Thoracic aorta (tissue), 2 donors: ENCODE results near the gene GALNT9. TPM values are rescaled to one million over a fixed set of nuclear protein-coding genes. Genes with fewer than 3 reads are reported as not detected.

Experiments used
- ATAC-seq: fragments of 150-250 bp; one replicate; pipeline ENCODE4 v1.8.0; 2017; ENCODE audit warnings: low read depth; ENCODE audit not compliant: insufficient number of reproducible peaks, low FRiP score
- DNase-seq: peaks from one replicate; pipeline ENCODE4 v3.0.0-alpha.2; 2020; ENCODE audit warnings: low spot score
- H3K27ac ChIP-seq, 2 donors: fragments of 200-600 bp; sonication (generic); 1 replicate in 1 of 2; 2 replicates in 1 of 2; pipeline ENCODE4 v1.5.1; 2016; ENCODE audit warnings: mild to moderate bottlenecking in 2 of 2, moderate library complexity in 2 of 2
- H3K27me3 ChIP-seq: fragments of 200-600 bp; sonication (generic); replicated peaks from 2 replicates; pipeline ENCODE4 v1.6.0; 2016; ENCODE audit warnings: mild to moderate bottlenecking; ENCODE audit not compliant: insufficient read depth
- H3K36me3 ChIP-seq: fragments of 200-600 bp; sonication (generic); one replicate; pipeline ENCODE4 v1.5.1; 2016
- H3K4me1 ChIP-seq, 2 donors: fragments of 200-600 bp; sonication (generic); 1 replicate in 1 of 2; 2 replicates in 1 of 2; pipeline versions ENCODE4 v1.5.1 to v1.6.0; 2016; ENCODE audit warnings: low read depth in 2 of 2, mild to moderate bottlenecking in 1 of 2; ENCODE audit not compliant: control insufficient read depth in 1 of 2
- H3K4me3 ChIP-seq: fragments of 200-600 bp; sonication (generic); 2 replicates; pipeline ENCODE4 v1.5.1; 2016; ENCODE audit warnings: mild to moderate bottlenecking
- H3K9me3 ChIP-seq: fragments of 200-600 bp; sonication (generic); 2 replicates; pipeline ENCODE4 v1.5.1; 2016
- total RNA-seq, 2 donors: library from RNA; depleted of rRNA; stranded (reverse); fragments of >200 nt; gene quantifications; one replicate each; pipeline versions ENCODE4 v1.1.0 to v1.2.3, GENCODE V29; 2016
- TF ChIP-seq, protein P1 (sequence below): fragments of 200-600 bp; sonication (generic); IDR thresholded peaks from one replicate; pipeline ENCODE4 v1.5.1; 2019; ENCODE audit warnings: antibody characterized with exemption

GALNT9 gene
- total RNA-seq, 2 donors from 2014 or later: 1.7 TPM; not detected in 1

DNA sequence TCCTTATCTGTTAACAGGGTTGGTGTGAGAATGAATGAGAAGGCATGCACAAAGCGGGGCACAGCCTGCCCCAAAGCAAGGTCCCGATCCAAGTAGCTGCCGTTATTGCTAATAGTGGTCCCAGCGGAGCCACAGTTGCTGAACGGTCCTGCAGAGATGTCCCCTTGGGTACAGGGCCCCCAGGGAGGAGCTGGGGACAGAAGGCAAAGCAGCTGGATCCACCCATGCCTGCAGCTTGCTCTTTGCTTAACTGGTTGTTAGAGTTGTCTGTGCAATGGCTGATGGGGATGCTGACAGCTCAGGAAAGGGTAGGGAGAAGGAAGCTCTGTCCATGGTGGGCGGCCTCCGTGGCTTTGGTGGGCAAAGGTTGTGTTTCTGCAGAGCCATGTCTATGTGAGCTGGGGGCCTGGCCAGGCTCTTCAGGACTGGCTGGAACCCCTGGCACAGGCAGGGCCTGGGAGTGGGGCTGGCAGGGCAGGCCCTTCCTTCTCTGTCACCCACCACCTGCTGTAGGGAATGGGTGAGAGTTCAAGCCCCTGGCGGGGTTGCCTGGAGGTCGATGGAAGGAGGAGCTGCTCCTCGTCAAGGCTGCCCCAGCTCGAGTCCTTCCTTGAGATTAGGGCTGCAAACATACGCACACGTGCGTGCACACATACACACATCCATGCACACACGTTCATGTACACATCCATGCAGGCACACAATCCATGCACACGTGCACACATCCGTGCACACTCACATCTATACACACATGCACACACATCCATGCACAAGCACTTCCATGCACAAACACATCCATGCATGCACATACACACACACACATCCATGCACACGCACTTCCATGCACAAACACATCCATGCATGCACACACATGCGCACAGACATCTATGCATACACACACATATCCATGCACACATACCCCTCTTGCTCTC, 149.7 kb downstream of the GALNT9 start:
- no peak for ATAC-seq
- Histone ChIP-seq H3K36me3 (no peaks in the 10 kb centered on the region), H3K9me3 (no peaks in the 10 kb centered on the region), H3K27ac (no peak overlapping the region), H3K4me1 (no peaks in the 10 kb centered on the region), H3K27me3 (no peaks in the 10 kb centered on the region), H3K4me3 (no peak overlapping the region)
- TF ChIP-seq, protein P1, sequence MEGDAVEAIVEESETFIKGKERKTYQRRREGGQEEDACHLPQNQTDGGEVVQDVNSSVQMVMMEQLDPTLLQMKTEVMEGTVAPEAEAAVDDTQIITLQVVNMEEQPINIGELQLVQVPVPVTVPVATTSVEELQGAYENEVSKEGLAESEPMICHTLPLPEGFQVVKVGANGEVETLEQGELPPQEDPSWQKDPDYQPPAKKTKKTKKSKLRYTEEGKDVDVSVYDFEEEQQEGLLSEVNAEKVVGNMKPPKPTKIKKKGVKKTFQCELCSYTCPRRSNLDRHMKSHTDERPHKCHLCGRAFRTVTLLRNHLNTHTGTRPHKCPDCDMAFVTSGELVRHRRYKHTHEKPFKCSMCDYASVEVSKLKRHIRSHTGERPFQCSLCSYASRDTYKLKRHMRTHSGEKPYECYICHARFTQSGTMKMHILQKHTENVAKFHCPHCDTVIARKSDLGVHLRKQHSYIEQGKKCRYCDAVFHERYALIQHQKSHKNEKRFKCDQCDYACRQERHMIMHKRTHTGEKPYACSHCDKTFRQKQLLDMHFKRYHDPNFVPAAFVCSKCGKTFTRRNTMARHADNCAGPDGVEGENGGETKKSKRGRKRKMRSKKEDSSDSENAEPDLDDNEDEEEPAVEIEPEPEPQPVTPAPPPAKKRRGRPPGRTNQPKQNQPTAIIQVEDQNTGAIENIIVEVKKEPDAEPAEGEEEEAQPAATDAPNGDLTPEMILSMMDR: no peak
- no peak for DNase-seq

DNA sequence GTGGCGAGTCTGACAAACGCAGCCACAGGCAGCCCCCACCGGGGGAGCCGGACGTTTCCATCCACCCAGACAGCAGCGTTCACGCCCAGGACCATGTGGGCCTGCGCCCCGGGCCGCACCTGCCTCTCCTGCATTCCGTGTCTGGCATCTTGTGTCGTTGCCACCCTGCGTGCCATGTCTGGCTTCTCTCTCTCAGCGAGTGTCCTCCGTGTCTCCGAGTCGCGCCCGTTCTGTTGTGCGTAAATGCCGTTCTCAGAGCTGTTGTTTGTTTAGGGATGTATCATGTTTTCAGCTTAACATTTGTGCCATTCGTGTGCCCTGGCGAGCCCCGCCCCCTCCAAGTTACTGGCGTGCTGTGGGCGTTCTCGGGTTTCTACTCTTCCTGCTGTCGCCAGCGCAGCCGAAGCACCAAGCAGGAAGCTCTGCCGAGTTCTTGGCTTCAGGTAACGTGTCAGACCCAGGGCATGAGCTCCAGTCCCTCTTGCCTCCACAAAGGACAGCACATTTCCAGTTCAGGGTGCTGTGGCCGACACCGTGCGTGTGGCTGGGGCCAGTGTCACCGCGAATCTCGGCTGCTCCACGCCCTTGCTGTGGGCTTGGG, 150.5 kb downstream of the GALNT9 start:
- Histone ChIP-seq H3K27ac (no peak overlapping the region), H3K36me3 (no peaks in the 10 kb centered on the region), H3K4me1 (no peaks in the 10 kb centered on the region), H3K9me3 (no peaks in the 10 kb centered on the region), H3K27me3 (no peaks in the 10 kb centered on the region), H3K4me3 (no peak overlapping the region)
- TF ChIP-seq, protein P1: no peak
- DNase-seq (no peak), ATAC-seq (no peak)

DNA sequence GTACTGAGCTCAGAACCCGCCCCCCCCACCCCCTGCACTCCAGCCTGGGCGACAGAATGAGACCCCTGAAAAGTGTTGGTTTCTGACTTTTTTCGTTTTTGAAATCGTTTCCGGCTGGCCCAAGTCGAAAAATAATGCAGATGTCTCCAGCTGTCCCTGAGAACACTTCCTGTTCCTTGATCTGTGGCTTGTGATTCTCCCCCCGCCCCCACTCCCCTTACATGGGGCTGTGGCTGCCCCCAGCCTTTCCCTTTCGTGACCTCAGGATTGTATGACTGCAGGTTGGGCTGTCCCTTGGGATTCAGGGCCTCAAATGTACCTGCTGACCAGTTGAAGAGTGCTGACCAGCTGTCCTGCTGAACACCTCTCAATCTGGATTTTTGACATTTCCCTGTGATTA, 151.1 kb downstream of the GALNT9 start:
- no peak for ATAC-seq
- no peaks in the 10 kb centered on the region for H3K27me3 ChIP-seq
- TF ChIP-seq, protein P1: no peak

DNA sequence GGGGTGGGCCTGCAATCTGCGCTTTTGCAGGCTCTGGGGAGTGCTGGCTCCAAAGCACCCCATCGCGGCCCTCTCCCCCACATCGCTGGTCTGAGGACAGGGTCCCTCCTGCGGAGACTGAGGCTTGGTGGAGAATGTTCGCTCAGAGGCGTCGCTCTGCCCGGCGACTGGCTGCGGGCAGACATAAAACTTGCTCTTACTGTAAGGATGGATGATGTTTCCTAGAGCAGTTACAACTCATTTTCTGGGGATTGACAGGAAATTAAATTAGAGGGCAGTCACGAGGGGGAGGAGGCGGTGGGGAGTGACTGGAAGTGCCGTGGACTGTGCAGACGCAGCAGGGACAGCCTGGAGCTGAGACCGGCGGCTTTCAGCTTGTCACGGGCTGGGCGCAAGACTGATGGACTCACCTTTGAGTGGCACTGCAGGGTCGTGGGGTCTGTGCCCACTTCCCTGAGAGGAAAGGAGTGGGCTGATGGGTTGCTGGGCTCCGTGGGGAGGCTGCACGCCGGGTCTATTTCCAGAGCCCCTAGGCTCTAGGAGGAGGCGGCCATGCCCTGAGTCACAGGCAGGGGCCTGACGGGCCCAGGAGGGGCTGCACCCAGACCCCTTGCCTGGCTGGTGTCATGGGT, 152.4 kb downstream of the GALNT9 start:
- no peaks in the 10 kb centered on the region for H3K36me3 ChIP-seq
- H3K9me3 ChIP-seq: no peaks in the 10 kb centered on the region
- no peaks in the 10 kb centered on the region for H3K27me3 ChIP-seq
- no peaks in the 10 kb centered on the region for H3K4me1 ChIP-seq
- no peak overlapping the region for H3K27ac ChIP-seq
- no peak for DNase-seq
- TF ChIP-seq, protein P1: no peak
- ATAC-seq: no peak
- H3K4me3 ChIP-seq: no peak overlapping the region

More for the DNA sequence above, 151.1 kb downstream of the GALNT9 start:
- H3K27ac ChIP-seq: no peak overlapping the region
- H3K4me3 ChIP-seq: no peak overlapping the region
- no peaks in the 10 kb centered on the region for H3K36me3 ChIP-seq
- DNase-seq: no peak
- no peaks in the 10 kb centered on the region for H3K4me1 ChIP-seq
- H3K9me3 ChIP-seq: no peaks in the 10 kb centered on the region

DNA sequence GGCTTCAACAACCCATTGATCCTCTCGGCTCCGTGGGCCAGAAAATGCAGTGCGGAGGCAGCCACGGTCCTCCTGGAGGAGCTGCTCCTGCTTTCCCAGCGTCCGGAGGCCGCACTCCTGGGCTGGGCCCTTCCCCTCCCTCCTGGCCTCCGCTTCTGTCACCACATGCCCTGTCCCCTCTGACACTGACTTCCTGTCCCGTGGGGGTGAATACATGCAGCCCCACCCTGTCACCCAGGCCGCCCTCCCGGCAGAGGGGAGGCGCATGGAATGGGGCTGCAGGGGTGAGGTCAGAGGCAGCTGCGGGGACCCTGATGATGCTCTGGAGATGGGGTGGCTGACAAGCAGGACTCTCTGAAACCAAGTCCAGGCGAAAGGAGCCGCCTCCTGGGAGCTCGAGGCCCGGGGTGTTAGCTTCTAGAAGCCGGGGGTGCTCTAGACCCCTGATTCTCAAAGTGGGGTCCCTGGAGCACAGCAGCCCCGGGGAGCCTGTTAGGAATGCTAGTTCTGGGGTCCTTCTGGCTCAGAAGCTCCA, 152.9 kb downstream of the GALNT9 start:
- H3K27me3 ChIP-seq: no peaks in the 10 kb centered on the region
- no peak overlapping the region for H3K27ac ChIP-seq
- no peaks in the 10 kb centered on the region for H3K9me3 ChIP-seq
- no peaks in the 10 kb centered on the region for H3K4me1 ChIP-seq
- TF ChIP-seq, protein P1: no peak
- H3K36me3 ChIP-seq: no peaks in the 10 kb centered on the region
- DNase-seq (no peak), ATAC-seq (no peak)
- H3K4me3 ChIP-seq: no peak overlapping the region
